ENCODE data around the gene RELT. TPM values are rescaled to one million over a fixed set of nuclear protein-coding genes. Genes with fewer than 3 reads are reported as not detected.

The RELT gene
- total RNA-seq, 2 experiments from 2014 or later: 18.5 to 18.9 TPM

- Mint-ChIP-seq H3K27me3 (no peaks in the 10 kb centered on the region), H3K27ac (no peak overlapping the region), H3K4me3 (no peak overlapping the region), H3K9me3 (no peaks in the 10 kb centered on the region), H3K4me1 (ENCODE audit: low read depth) (no peaks in the 10 kb centered on the region), H3K36me3 (no peaks in the 10 kb centered on the region)
- intact Hi-C loops (cut with micrococcal nuclease): loop anchor here (1.0 kb wide), 3 partner anchors 25 to 310 kb away; partner anchors contain the start of gene RELT
- DNase-seq: peak; percentile 76
- ChIA-PET CTCF (interaction anchor here (0.6 to 6.4 kb wide), 53 partner anchors 9 to 1208 kb away, joined by 3 to 108 read pairs (median 5); partner anchors contain the start of genes FAM168A and RELT), POLR2A (interaction anchor here (0.6 to 1.9 kb wide), 2 partner anchors 34 to 42 kb away, joined by 4 to 12 read pairs; no protein-coding TSS in a partner anchor)
Observed at GRCh38 chr11:73350908-73351636, 25.1 kb upstream of the RELT start.

- Mint-ChIP-seq H3K4me1 (ENCODE audit: low read depth) (no peaks in the 10 kb centered on the region), H3K4me3 (no peak overlapping the region)
Observed at GRCh38 chr11:73353422-73353821, 22.8 kb upstream of the RELT start.

GRCh38 chr11:73355109-73355508 lies 21.1 kb upstream of the RELT start:
- intact Hi-C loops (cut with micrococcal nuclease): no loop called here
- ChIA-PET CTCF (interaction anchor here (1.3 to 6.4 kb wide), 2 partner anchors 38 to 305 kb away, joined by 5 to 108 read pairs; no protein-coding TSS in a partner anchor), POLR2A (no interaction called here)

More at GRCh38 chr11:73353422-73353821, 22.8 kb upstream of the RELT start:
- ChIA-PET CTCF (interaction anchor here (1.4 to 6.4 kb wide), 3 partner anchors 20 to 307 kb away, joined by 5 to 108 read pairs (median 23); no protein-coding TSS in a partner anchor), POLR2A (no interaction called here)
- no peaks in the 10 kb centered on the region for H3K9me3 Mint-ChIP-seq
- DNase-seq: no peak
- intact Hi-C loops (cut with micrococcal nuclease): no loop called here
- H3K27me3 Mint-ChIP-seq: no peaks in the 10 kb centered on the region
- no peaks in the 10 kb centered on the region for H3K36me3 Mint-ChIP-seq
- H3K27ac Mint-ChIP-seq: no peak overlapping the region

GRCh38 chr11:73356979-73357860 lies 19.0 kb upstream of the RELT start:
- CTCF ChIA-PET: interaction anchor here (1.1 to 2.9 kb wide), 3 partner anchors 21 to 304 kb away, joined by 3 to 10 read pairs (median 3); no protein-coding TSS in a partner anchor
- Mint-ChIP-seq H3K4me1 (ENCODE audit: low read depth) (no peaks in the 10 kb centered on the region), H3K9me3 (no peaks in the 10 kb centered on the region)

More at GRCh38 chr11:73355109-73355508, 21.1 kb upstream of the RELT start:
- no peaks in the 10 kb centered on the region for H3K27me3 Mint-ChIP-seq
- H3K4me1 Mint-ChIP-seq (ENCODE audit: low read depth): no peaks in the 10 kb centered on the region
- H3K4me3 Mint-ChIP-seq: no peak overlapping the region
- H3K27ac Mint-ChIP-seq: no peak overlapping the region
- H3K36me3 Mint-ChIP-seq: no peaks in the 10 kb centered on the region
- H3K9me3 Mint-ChIP-seq: no peaks in the 10 kb centered on the region
- DNase-seq: no peak

GRCh38 chr11:73358071-73358470 lies 18.1 kb upstream of the RELT start:
- DNase-seq: no peak
- Mint-ChIP-seq H3K4me1 (ENCODE audit: low read depth) (no peaks in the 10 kb centered on the region), H3K4me3 (no peak overlapping the region), H3K27ac (no peak overlapping the region), H3K9me3 (no peaks in the 10 kb centered on the region), H3K36me3 (no peaks in the 10 kb centered on the region), H3K27me3 (no peaks in the 10 kb centered on the region)
- ChIA-PET POLR2A (no interaction called here), CTCF (interaction anchor here (1.1 to 2.9 kb wide), 4 partner anchors 17 to 303 kb away, joined by 3 to 10 read pairs (median 3); no protein-coding TSS in a partner anchor)
- intact Hi-C loops (cut with micrococcal nuclease): no loop called here

More at GRCh38 chr11:73356979-73357860, 19.0 kb upstream of the RELT start:
- Mint-ChIP-seq H3K36me3 (no peaks in the 10 kb centered on the region), H3K4me3 (no peak overlapping the region), H3K27me3 (no peaks in the 10 kb centered on the region), H3K27ac (no peak overlapping the region)
- intact Hi-C loops (cut with micrococcal nuclease): no loop called here
- no peak for DNase-seq
- POLR2A ChIA-PET: no interaction called here

- H3K9me3 Mint-ChIP-seq: no peaks in the 10 kb centered on the region
- DNase-seq: no peak
- no peaks in the 10 kb centered on the region for H3K36me3 Mint-ChIP-seq
- no peaks in the 10 kb centered on the region for H3K27me3 Mint-ChIP-seq
- intact Hi-C loops (cut with micrococcal nuclease): no loop called here
- no peak overlapping the region for H3K4me3 Mint-ChIP-seq
- no peak overlapping the region for H3K27ac Mint-ChIP-seq
- ChIA-PET POLR2A (no interaction called here), CTCF (interaction anchor here (1.2 to 2.9 kb wide), 6 partner anchors 9 to 70 kb away, joined by 3 to 50 read pairs (median 4); no protein-coding TSS in a partner anchor)
- no peaks in the 10 kb centered on the region for H3K4me1 Mint-ChIP-seq (ENCODE audit: low read depth)
Observed at GRCh38 chr11:73359341-73359740, 16.9 kb upstream of the RELT start.

- Mint-ChIP-seq H3K36me3 (no peaks in the 10 kb centered on the region), H3K4me1 (ENCODE audit: low read depth) (no peaks in the 10 kb centered on the region), H3K4me3 (no peak overlapping the region), H3K27ac (no peak overlapping the region), H3K27me3 (no peaks in the 10 kb centered on the region), H3K9me3 (no peaks in the 10 kb centered on the region)
- peak; percentile 48 for DNase-seq
- ChIA-PET POLR2A (no interaction called here), CTCF (interaction anchor here (0.6 to 2.7 kb wide), 12 partner anchors 9 to 302 kb away, joined by 3 to 50 read pairs (median 4); no protein-coding TSS in a partner anchor)
- intact Hi-C loops (cut with micrococcal nuclease): no loop called here
Observed at GRCh38 chr11:73359930-73360742, 16.1 kb upstream of the RELT start.

GRCh38 chr11:73360743-73361369 lies 15.3 kb upstream of the RELT start:
- peaks cover 3% of the 10 kb centered on the region for H3K4me1 Mint-ChIP-seq (ENCODE audit: low read depth)
- no peaks in the 10 kb centered on the region for H3K9me3 Mint-ChIP-seq
- DNase-seq: no peak
- no peak overlapping the region for H3K27ac Mint-ChIP-seq
- no peaks in the 10 kb centered on the region for H3K36me3 Mint-ChIP-seq
- intact Hi-C loops (cut with micrococcal nuclease): no loop called here
- POLR2A ChIA-PET: no interaction called here
- no peak overlapping the region for H3K4me3 Mint-ChIP-seq
- CTCF ChIA-PET: interaction anchor here (0.6 to 2.7 kb wide), 11 partner anchors 9 to 302 kb away, joined by 3 to 50 read pairs (median 4); no protein-coding TSS in a partner anchor
- no peaks in the 10 kb centered on the region for H3K27me3 Mint-ChIP-seq

- DNase-seq: no peak
- intact Hi-C loops (cut with micrococcal nuclease): no loop called here
- CTCF ChIA-PET: interaction anchor here (6.4 kb wide), 1 partner anchor 12 kb away, joined by 57 read pairs; no protein-coding TSS in a partner anchor
- Mint-ChIP-seq H3K4me1 (ENCODE audit: low read depth) (peaks cover 15% of the 10 kb centered on the region), H3K36me3 (no peaks in the 10 kb centered on the region), H3K9me3 (no peaks in the 10 kb centered on the region), H3K27me3 (no peaks in the 10 kb centered on the region), H3K4me3 (no peak overlapping the region), H3K27ac (no peak overlapping the region)
- POLR2A ChIA-PET: no interaction called here
Observed at GRCh38 chr11:73361953-73362776, 14.0 kb upstream of the RELT start.

- Mint-ChIP-seq H3K36me3 (no peaks in the 10 kb centered on the region), H3K4me3 (no peak overlapping the region), H3K4me1 (ENCODE audit: low read depth) (peaks cover 22% of the 10 kb centered on the region), H3K27ac (no peak overlapping the region), H3K27me3 (no peaks in the 10 kb centered on the region), H3K9me3 (no peaks in the 10 kb centered on the region)
- CTCF ChIA-PET: interaction anchor here (6.4 kb wide), 1 partner anchor 13 kb away, joined by 57 read pairs; no protein-coding TSS in a partner anchor
- POLR2A ChIA-PET: no interaction called here
- DNase-seq: no peak
- intact Hi-C loops (cut with micrococcal nuclease): no loop called here
Observed at GRCh38 chr11:73363147-73363546, 13.1 kb upstream of the RELT start.

All from activated CD4-positive, alpha-beta memory T cell treated with anti-CD3 and anti-CD28 coated beads for 36 hours (primary cell).